H9 (cell line): Measurements from ENCODE around the gene LSG1. TPM values are rescaled to one million over a fixed set of nuclear protein-coding genes. Genes with fewer than 3 reads are reported as not detected.

Experiments
- DNase-seq: peaks from one replicate; pipeline ENCODE4 v3.0.0-alpha.2; 2017
- H2AFZ ChIP-seq: one replicate; pipeline ENCODE4 v1.6.1; 2013; ENCODE audit warnings: mild to moderate bottlenecking, low read length, control low read depth, moderate library complexity
- H2AK5ac ChIP-seq: 2 replicates; pipeline ENCODE4 v1.6.1; 2013; ENCODE audit warnings: low read length, control low read depth, mixed read lengths; ENCODE audit not compliant: insufficient read length
- H2BK120ac ChIP-seq: one replicate; pipeline ENCODE4 v1.6.1; 2013; ENCODE audit warnings: low read depth, mild to moderate bottlenecking, low read length, control low read depth, inconsistent platforms; ENCODE audit not compliant: poor library complexity, severe bottlenecking
- H2BK12ac ChIP-seq: 2 replicates; pipeline ENCODE4 v1.6.1; 2013; ENCODE audit warnings: low read length, control low read depth, mixed read lengths, low read depth; ENCODE audit not compliant: insufficient read length
- H2BK15ac ChIP-seq: 2 replicates; pipeline ENCODE4 v1.6.1; 2013; ENCODE audit warnings: low read depth, low read length, control low read depth
- H2BK20ac ChIP-seq: one replicate; pipeline ENCODE4 v1.6.1; 2013; ENCODE audit warnings: low read depth, mild to moderate bottlenecking, low read length, control low read depth, inconsistent platforms; ENCODE audit not compliant: poor library complexity, severe bottlenecking
- H2BK5ac ChIP-seq: 2 replicates; pipeline ENCODE4 v1.6.1; 2013; ENCODE audit warnings: low read length, control low read depth, mixed read lengths; ENCODE audit not compliant: insufficient read length
- H3K14ac ChIP-seq: 2 replicates; pipeline ENCODE4 v1.6.1; 2013; ENCODE audit warnings: low read length, control low read depth; ENCODE audit not compliant: insufficient read depth
- H3K18ac ChIP-seq: 2 replicates; pipeline ENCODE4 v1.6.1; 2013; ENCODE audit warnings: low read depth, mild to moderate bottlenecking, mixed read lengths, low read length, control low read depth; ENCODE audit not compliant: insufficient read length
- H3K23ac ChIP-seq: 2 replicates; pipeline ENCODE4 v1.6.1; 2013; ENCODE audit warnings: low read length, control low read depth, mixed read lengths, low read depth; ENCODE audit not compliant: insufficient read length
- H3K23me2 ChIP-seq: 2 replicates; pipeline ENCODE4 v1.6.1; 2013; ENCODE audit warnings: low read depth, mild to moderate bottlenecking, mixed read lengths, low read length, control low read depth; ENCODE audit not compliant: insufficient read length, poor library complexity, severe bottlenecking
- H3K27ac ChIP-seq: 2 replicates; pipeline ENCODE4 v1.5.1; 2013; ENCODE audit warnings: low read length, control low read depth, mixed read lengths, low read depth; ENCODE audit not compliant: insufficient read length
- H3K27me3 ChIP-seq: 2 replicates; pipeline ENCODE4 v1.6.1; 2013; ENCODE audit warnings: low read length, control low read depth, inconsistent platforms; ENCODE audit not compliant: insufficient read depth
- H3K4ac ChIP-seq: 2 replicates; pipeline ENCODE4 v1.6.1; 2013; ENCODE audit warnings: low read depth, mild to moderate bottlenecking, control low read depth, inconsistent platforms, low read length, moderate library complexity
- H3K4me1 ChIP-seq: 2 replicates; pipeline ENCODE4 v1.6.1; 2013; ENCODE audit warnings: low read length, control low read depth, inconsistent platforms; ENCODE audit not compliant: insufficient read depth
- H3K4me2 ChIP-seq: 2 replicates; pipeline ENCODE4 v1.6.1; 2013; ENCODE audit warnings: low read length, control low read depth, mixed read lengths; ENCODE audit not compliant: insufficient read length, insufficient read depth
- H3K56ac ChIP-seq: 2 replicates; pipeline ENCODE4 v1.6.1; 2013; ENCODE audit warnings: low read depth, mild to moderate bottlenecking, mixed read lengths, low read length, control low read depth; ENCODE audit not compliant: insufficient read length
- H3K79me1 ChIP-seq: 2 replicates; pipeline ENCODE4 v1.6.1; 2013; ENCODE audit warnings: low read depth, mild to moderate bottlenecking, moderate library complexity, low read length, control low read depth, inconsistent platforms; ENCODE audit not compliant: insufficient read depth, poor library complexity, severe bottlenecking
- H3K79me2 ChIP-seq: 2 replicates; pipeline ENCODE4 v1.6.1; 2013; ENCODE audit warnings: low read length, control low read depth, inconsistent platforms; ENCODE audit not compliant: insufficient read depth
- H3K9ac ChIP-seq: 2 replicates; pipeline ENCODE4 v1.6.1; 2013; ENCODE audit warnings: low read length, control low read depth, mixed read lengths; ENCODE audit not compliant: insufficient read length; ENCODE audit errors: extremely low read depth
- H3K9me3 ChIP-seq: one replicate; pipeline ENCODE4 v1.6.1; 2013; ENCODE audit warnings: low read depth, low read length, inconsistent platforms; ENCODE audit not compliant: control insufficient read depth
- H3T11ph ChIP-seq: one replicate; pipeline ENCODE4 v1.6.1; 2013; ENCODE audit warnings: mild to moderate bottlenecking, low read length, control low read depth, inconsistent platforms
- H4K20me1 ChIP-seq: one replicate; pipeline ENCODE4 v1.6.1; 2013; ENCODE audit not compliant: control insufficient read depth, insufficient read length, insufficient read depth
- H4K5ac ChIP-seq: 2 replicates; pipeline ENCODE4 v1.6.1; 2013; ENCODE audit warnings: low read depth, mild to moderate bottlenecking, mixed read lengths, low read length, control low read depth; ENCODE audit not compliant: insufficient read length
- H4K8ac ChIP-seq: replicated peaks from 2 replicates; pipeline ENCODE4 v1.6.1; 2013; ENCODE audit warnings: low read length, control low read depth, mixed read lengths, low read depth; ENCODE audit not compliant: insufficient read length
- H4K91ac ChIP-seq: 2 replicates; pipeline ENCODE4 v1.6.1; 2013; ENCODE audit warnings: low read depth, mild to moderate bottlenecking, moderate library complexity, mixed read lengths, low read length, control low read depth; ENCODE audit not compliant: insufficient read length
- H3K27ac Mint-ChIP-seq, 3 experiments: 2 replicates in 2 of 3; 3 replicates in 1 of 3; pipeline ENCODE4 v1.8.0; 2020 to 2021; ENCODE audit warnings: mixed read lengths in 3 of 3, mild to moderate bottlenecking in 1 of 3, moderate library complexity in 1 of 3
- H3K27me3 Mint-ChIP-seq: 2 replicates; pipeline ENCODE4 v1.8.0; 2021; ENCODE audit warnings: low read depth, mild to moderate bottlenecking, moderate library complexity, mixed read lengths
- H3K36me3 Mint-ChIP-seq, 3 experiments: 2 replicates in 2 of 3; 3 replicates in 1 of 3; pipeline ENCODE4 v1.8.0; 2020 to 2021; ENCODE audit warnings: low read depth in 3 of 3, mixed read lengths in 3 of 3; ENCODE audit not compliant: insufficient read depth in 1 of 3
- H3K4me1 Mint-ChIP-seq, 2 experiments: 2 replicates each; pipeline ENCODE4 v1.8.0; 2020; ENCODE audit warnings: mixed read lengths in 2 of 2
- H3K4me3 Mint-ChIP-seq, 2 experiments: 2 replicates in 1 of 2; 3 replicates in 1 of 2; pipeline ENCODE4 v1.8.0; 2020 to 2021; ENCODE audit warnings: mild to moderate bottlenecking in 2 of 2, mixed read lengths in 2 of 2, moderate library complexity in 1 of 2
- H3K9me3 Mint-ChIP-seq, 2 experiments: 2 replicates in 1 of 2; 3 replicates in 1 of 2; pipeline ENCODE4 v1.8.0; 2020; ENCODE audit warnings: mild to moderate bottlenecking in 2 of 2, mixed read lengths in 2 of 2, moderate library complexity in 1 of 2
- WGBS: extraction: QIAGEN DNeasy Blood & Tissue Kit; methylation state at CpG from one replicate; pipeline ENCODE4 v1.1.7; 2013; ENCODE audit warnings: missing lambda C conversion rate, low lambda C conversion rate, mixed read lengths; ENCODE audit not compliant: insufficient read length; ENCODE audit errors: extremely low coverage; 5-methylcytosine and 5-hydroxymethylcytosine counted together
- total RNA-seq: library from RNA; stranded (reverse); gene quantifications from 2 replicates; pipeline ENCODE4 v1.2.1, GENCODE V29; 2021
- TF ChIP-seq, protein P1 (sequence below): fragments of 200-600 bp; sonication (generic); conservative IDR thresholded peaks from 3 replicates; pipeline ENCODE4 v1.8.0; 2021; ENCODE audit warnings: antibody characterized with exemption, mild to moderate bottlenecking

Gene LSG1
- total RNA-seq, 1 experiment from 2014 or later = 63.3 TPM

DNA sequence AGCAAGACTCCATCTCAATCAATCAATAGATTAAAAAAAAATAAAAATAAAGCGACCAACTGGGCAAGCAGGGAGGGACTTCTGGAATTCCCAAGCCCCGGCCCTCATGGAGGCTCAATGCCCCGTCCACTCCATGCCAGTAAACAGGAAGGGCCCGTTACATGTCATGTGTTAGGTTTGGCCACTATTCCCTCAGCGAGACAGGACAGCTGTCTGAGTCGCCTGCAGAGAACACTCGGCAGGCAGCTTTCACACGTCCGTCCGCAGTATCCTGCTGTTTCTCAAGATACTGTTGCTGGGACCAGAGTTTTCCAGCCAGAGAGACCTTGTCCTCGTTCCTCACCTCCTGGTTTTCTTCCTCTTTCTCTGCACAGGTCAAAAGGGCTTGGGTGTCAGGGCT lies 56.8 kb downstream of the LSG1 start:
- H3K27me3 ChIP-seq = no peaks in the 10 kb centered on the region
- H2AFZ ChIP-seq = no peak overlapping the region
- H3K9me3 ChIP-seq = no peaks in the 10 kb centered on the region
- TF ChIP-seq, protein P1, sequence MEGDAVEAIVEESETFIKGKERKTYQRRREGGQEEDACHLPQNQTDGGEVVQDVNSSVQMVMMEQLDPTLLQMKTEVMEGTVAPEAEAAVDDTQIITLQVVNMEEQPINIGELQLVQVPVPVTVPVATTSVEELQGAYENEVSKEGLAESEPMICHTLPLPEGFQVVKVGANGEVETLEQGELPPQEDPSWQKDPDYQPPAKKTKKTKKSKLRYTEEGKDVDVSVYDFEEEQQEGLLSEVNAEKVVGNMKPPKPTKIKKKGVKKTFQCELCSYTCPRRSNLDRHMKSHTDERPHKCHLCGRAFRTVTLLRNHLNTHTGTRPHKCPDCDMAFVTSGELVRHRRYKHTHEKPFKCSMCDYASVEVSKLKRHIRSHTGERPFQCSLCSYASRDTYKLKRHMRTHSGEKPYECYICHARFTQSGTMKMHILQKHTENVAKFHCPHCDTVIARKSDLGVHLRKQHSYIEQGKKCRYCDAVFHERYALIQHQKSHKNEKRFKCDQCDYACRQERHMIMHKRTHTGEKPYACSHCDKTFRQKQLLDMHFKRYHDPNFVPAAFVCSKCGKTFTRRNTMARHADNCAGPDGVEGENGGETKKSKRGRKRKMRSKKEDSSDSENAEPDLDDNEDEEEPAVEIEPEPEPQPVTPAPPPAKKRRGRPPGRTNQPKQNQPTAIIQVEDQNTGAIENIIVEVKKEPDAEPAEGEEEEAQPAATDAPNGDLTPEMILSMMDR = no peak
- no peak overlapping the region for H3K23ac ChIP-seq
- no peak overlapping the region for H2BK120ac ChIP-seq
- H3K4me1 ChIP-seq = no peaks in the 10 kb centered on the region
- no peak overlapping the region for H3K18ac ChIP-seq
- no peaks in the 10 kb centered on the region for H3K23me2 ChIP-seq
- no peak overlapping the region for H3K4me2 ChIP-seq
- H3K4ac ChIP-seq = no peak overlapping the region
- no peak overlapping the region for H4K91ac ChIP-seq
- H3K9ac ChIP-seq = no peak overlapping the region
- H2AK5ac ChIP-seq = no peak overlapping the region
- no peak overlapping the region for H3K27ac Mint-ChIP-seq
- H3K9me3 Mint-ChIP-seq = no peaks in the 10 kb centered on the region
- no peak for DNase-seq
- peaks cover 6 to 7% of the 10 kb centered on the region in 2 experiments; a peak in 3 of 4 replicates for H3K4me1 Mint-ChIP-seq
- H3T11ph ChIP-seq = no peak overlapping the region
- no peak overlapping the region for H2BK5ac ChIP-seq
- no peak overlapping the region for H3K27ac ChIP-seq
- no peak overlapping the region for H2BK15ac ChIP-seq
- no peak overlapping the region for H4K5ac ChIP-seq
- no peak overlapping the region for H2BK20ac ChIP-seq
- H4K8ac ChIP-seq = no peak overlapping the region
- no peaks in the 10 kb centered on the region for H3K79me2 ChIP-seq
- H3K79me1 ChIP-seq = no peaks in the 10 kb centered on the region
- H4K20me1 ChIP-seq = no peaks in the 10 kb centered on the region
- no CpG with 5 or more reads among the region's 11 CpGs for WGBS
- no peak overlapping the region for H3K56ac ChIP-seq
- H3K27me3 Mint-ChIP-seq = no peaks in the 10 kb centered on the region
- H3K14ac ChIP-seq = no peak overlapping the region
- no peak overlapping the region for H3K4me3 Mint-ChIP-seq
- peaks cover 6 to 19% (median 8%) of the 10 kb centered on the region in 3 experiments for H3K36me3 Mint-ChIP-seq
- no peak overlapping the region for H2BK12ac ChIP-seq
